ENCODE results near the gene FBRS. TPM values are rescaled to one million over a fixed set of nuclear protein-coding genes. Genes with fewer than 3 reads are reported as not detected.

Gene FBRS
- total RNA-seq, 1 experiment from 2014 or later = 16.8 TPM

DNA sequence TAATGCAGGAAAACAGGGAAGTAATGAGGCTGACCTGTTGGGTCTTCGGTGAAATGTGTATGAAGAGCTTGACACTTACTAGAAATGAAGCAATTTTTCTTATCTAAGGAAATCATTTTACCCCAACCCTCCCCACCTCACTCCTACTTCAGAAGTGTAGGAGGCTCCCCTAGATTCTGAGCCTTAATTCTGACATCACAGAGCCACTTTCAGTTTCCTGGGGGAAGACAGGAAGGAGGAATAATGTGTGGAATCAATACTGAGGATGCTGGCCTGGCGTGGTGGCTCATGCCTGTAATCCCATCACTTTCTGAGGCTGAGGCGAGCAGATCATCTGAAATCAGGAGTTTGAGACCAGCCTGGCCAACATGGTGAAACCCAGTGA lies 20.3 kb downstream of the FBRS start:
- Histone ChIP-seq H2BK5ac (ENCODE audit: insufficient read length, low read length) (no peak overlapping the region), H2AK5ac (ENCODE audit: insufficient read length, low read length) (no peak overlapping the region), H2AFZ (ENCODE audit: low read length) (no peak overlapping the region), H3K4me2 (ENCODE audit: insufficient read depth, insufficient read length, low read length) (no peak overlapping the region), H2BK12ac (ENCODE audit: insufficient read length, low read depth, low read length) (no peak overlapping the region), H3K9ac (ENCODE audit: extremely low read depth, insufficient read length, low read length) (no peak overlapping the region), H2BK20ac (ENCODE audit: low read depth, low read length, poor library complexity, severe bottlenecking) (no peak overlapping the region), H2BK120ac (ENCODE audit: low read depth, low read length, poor library complexity, severe bottlenecking) (no peak overlapping the region), H4K20me1 (ENCODE audit: control insufficient read depth, insufficient read depth, insufficient read length) (peaks cover 2% of the 10 kb centered on the region), H4K5ac (ENCODE audit: insufficient read length, low read depth, low read length) (no peak overlapping the region), H4K8ac (replicated peaks; ENCODE audit: insufficient read length, low read depth, low read length) (no peak overlapping the region), H3K9me3 (ENCODE audit: control insufficient read depth, low read depth, low read length) (no peaks in the 10 kb centered on the region), H3K4ac (ENCODE audit: low read depth, low read length) (no peak overlapping the region), H3T11ph (ENCODE audit: low read length) (no peak overlapping the region), H3K4me1 (ENCODE audit: insufficient read depth, low read length) (no peaks in the 10 kb centered on the region), H3K18ac (ENCODE audit: insufficient read length, low read depth, low read length) (no peak overlapping the region), H4K91ac (ENCODE audit: insufficient read length, low read depth, low read length) (no peak overlapping the region), H3K56ac (ENCODE audit: insufficient read length, low read depth, low read length) (no peak overlapping the region), H2BK15ac (ENCODE audit: low read depth, low read length) (no peak overlapping the region), H3K79me2 (ENCODE audit: insufficient read depth, low read length) (no peaks in the 10 kb centered on the region), H3K27ac (ENCODE audit: insufficient read length, low read depth, low read length) (no peak overlapping the region), H3K23ac (ENCODE audit: insufficient read length, low read depth, low read length) (no peak overlapping the region), H3K27me3 (ENCODE audit: insufficient read depth, low read length) (peaks cover 69% of the 10 kb centered on the region), H3K14ac (ENCODE audit: insufficient read depth, low read length) (no peak overlapping the region), H3K23me2 (ENCODE audit: insufficient read length, low read depth, low read length, poor library complexity, severe bottlenecking) (no peaks in the 10 kb centered on the region), H3K79me1 (ENCODE audit: insufficient read depth, low read depth, low read length, poor library complexity, severe bottlenecking) (no peaks in the 10 kb centered on the region)
- WGBS (ENCODE audit: extremely low coverage, insufficient read length, low lambda C conversion rate) = no CpG with 5 or more reads among the region's 3 CpGs
- DNase-seq = no peak
- TF ChIP-seq, protein P1, sequence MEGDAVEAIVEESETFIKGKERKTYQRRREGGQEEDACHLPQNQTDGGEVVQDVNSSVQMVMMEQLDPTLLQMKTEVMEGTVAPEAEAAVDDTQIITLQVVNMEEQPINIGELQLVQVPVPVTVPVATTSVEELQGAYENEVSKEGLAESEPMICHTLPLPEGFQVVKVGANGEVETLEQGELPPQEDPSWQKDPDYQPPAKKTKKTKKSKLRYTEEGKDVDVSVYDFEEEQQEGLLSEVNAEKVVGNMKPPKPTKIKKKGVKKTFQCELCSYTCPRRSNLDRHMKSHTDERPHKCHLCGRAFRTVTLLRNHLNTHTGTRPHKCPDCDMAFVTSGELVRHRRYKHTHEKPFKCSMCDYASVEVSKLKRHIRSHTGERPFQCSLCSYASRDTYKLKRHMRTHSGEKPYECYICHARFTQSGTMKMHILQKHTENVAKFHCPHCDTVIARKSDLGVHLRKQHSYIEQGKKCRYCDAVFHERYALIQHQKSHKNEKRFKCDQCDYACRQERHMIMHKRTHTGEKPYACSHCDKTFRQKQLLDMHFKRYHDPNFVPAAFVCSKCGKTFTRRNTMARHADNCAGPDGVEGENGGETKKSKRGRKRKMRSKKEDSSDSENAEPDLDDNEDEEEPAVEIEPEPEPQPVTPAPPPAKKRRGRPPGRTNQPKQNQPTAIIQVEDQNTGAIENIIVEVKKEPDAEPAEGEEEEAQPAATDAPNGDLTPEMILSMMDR (conservative IDR thresholded peaks at IDR 0.05) = no peak
- Mint-ChIP-seq H3K36me3 (ENCODE audit: insufficient read depth in 1 of 3, low read depth in 3 of 3) (no peaks in the 10 kb centered on the region), H3K9me3 (peaks cover 5 to 29% of the 10 kb centered on the region in 2 experiments; a peak in 3 of 5 replicates), H3K27ac (no peak overlapping the region), H3K4me1 (peaks cover 7 to 9% of the 10 kb centered on the region in 2 experiments), H3K4me3 (peak overlapping the region in 1 of 2 experiments; percentile 18; a peak in 1 of 5 replicates), H3K27me3 (ENCODE audit: low read depth) (peaks cover 97% of the 10 kb centered on the region)

Data from H9 (cell line).